ENCODE results near the gene ARPC1B. TPM values are rescaled to one million over a fixed set of nuclear protein-coding genes. Genes with fewer than 3 reads are reported as not detected.
A peak's percentile ranks its signal among the peaks of the same experiment; 100 is the strongest.

ARPC1B gene
- total and polyA plus RNA-seq, 10 donors = 302 to 758 (median 418) TPM

- intact Hi-C loops (cut with DNase I; ENCODE audit: low total_unique reads) = no loop called here
- WGBS, 5 donors = 51 to 66% (median 57%) methylated on average over 26 to 30 of the region's 30 CpGs
- H3K36me3 ChIP-seq = peaks cover 0 to 100% (median 89%) of the 10 kb centered on the region in 6 donors
- no peaks in the 10 kb centered on the region for H3K27me3 ChIP-seq (replicated peaks in 1 of 7)
- DNase-seq = no peak
- H3K4me3 ChIP-seq = peak overlapping the region; percentile 31 to 73 (median 46)
- TF ChIP-seq POLR2A (IDR thresholded peaks at IDR 0.05) = no peak
- peak; percentile 22 to 80 (median 26) for TF ChIP-seq POLR2AphosphoS5 (IDR thresholded peaks at IDR 0.05)
- TF ChIP-seq CTCF (IDR thresholded peaks at IDR 0.05 in 8 of 11, conservative IDR thresholded peaks at IDR 0.05 in 3 of 11) = no peak
- H3K27ac ChIP-seq = peak overlapping the region; percentile 55 to 85 (median 76)
- H3K9me3 ChIP-seq = no peaks in the 10 kb centered on the region
- peaks cover 16 to 60% (median 27%) of the 10 kb centered on the region in 6 donors for H3K4me1 ChIP-seq
Measured at GRCh38 chr7:99393355-99394187, 19.0 kb downstream of the ARPC1B start.

GRCh38 chr7:99394188-99394502 lies 19.6 kb downstream of the ARPC1B start:
- TF ChIP-seq POLR2A (IDR thresholded peaks at IDR 0.05) (no peak), CTCF (IDR thresholded peaks at IDR 0.05 in 8 of 11, conservative IDR thresholded peaks at IDR 0.05 in 3 of 11) (no peak), POLR2AphosphoS5 (IDR thresholded peaks at IDR 0.05) (peak in 1 of 3 donors; percentile 69)
- Histone ChIP-seq H3K27ac (peak overlapping the region in 4 of 8 donors; percentile 73 to 85 (median 80)), H3K36me3 (peaks cover 0 to 100% (median 89%) of the 10 kb centered on the region in 6 donors), H3K4me1 (peaks cover 16 to 60% (median 27%) of the 10 kb centered on the region in 6 donors), H3K4me3 (no peak overlapping the region), H3K9me3 (no peaks in the 10 kb centered on the region), H3K27me3 (replicated peaks in 1 of 7) (no peaks in the 10 kb centered on the region)
- no peak for DNase-seq
- intact Hi-C loops (cut with DNase I; ENCODE audit: low total_unique reads) = no loop called here
- 74 to 92% (median 87%) methylated on average over 4 of the region's 4 CpGs for WGBS, 5 donors

DNA sequence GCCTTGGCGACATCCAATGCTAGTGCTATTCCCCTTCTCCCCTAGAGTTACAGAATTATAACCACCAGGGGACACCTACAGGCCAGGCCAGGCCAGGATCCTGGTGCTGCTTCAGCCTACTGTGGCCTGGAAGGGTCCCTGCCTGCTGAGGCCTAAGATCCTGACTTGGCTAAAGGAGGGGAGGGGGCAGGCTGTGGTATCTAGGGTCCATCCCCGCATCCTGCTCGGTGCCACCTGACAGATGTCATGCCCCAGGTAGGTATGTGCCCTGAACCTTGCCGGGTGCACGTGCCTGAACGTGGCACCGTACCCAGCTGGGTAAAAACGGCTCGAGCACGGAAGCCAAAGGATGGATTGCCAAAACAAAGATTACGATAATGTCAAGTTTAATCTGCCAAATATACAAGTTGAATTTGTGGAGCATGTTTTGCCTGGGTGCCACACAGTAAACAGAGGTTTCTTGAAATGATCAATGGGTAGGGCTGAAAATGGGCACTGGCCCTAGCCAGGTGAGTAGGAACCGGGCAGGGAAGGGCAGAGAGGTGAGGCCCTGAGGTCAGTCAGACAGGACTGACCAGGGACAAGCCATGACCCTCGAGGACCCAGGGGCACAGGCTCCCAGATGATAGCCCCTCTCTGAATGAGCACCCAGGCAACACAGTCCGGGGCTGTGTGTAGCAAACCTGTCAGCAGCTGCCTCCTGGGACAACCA lies 21.2 kb downstream of the ARPC1B start:
- intact Hi-C loops (cut with DNase I; ENCODE audit: low total_unique reads) = no loop called here
- H3K36me3 ChIP-seq = peaks cover 0 to 100% (median 89%) of the 10 kb centered on the region in 6 donors
- H3K27me3 ChIP-seq (replicated peaks in 1 of 7) = no peaks in the 10 kb centered on the region
- no peaks in the 10 kb centered on the region for H3K9me3 ChIP-seq
- DNase-seq = no peak
- no peak overlapping the region for H3K27ac ChIP-seq
- TF ChIP-seq CTCF (IDR thresholded peaks at IDR 0.05 in 8 of 11, conservative IDR thresholded peaks at IDR 0.05 in 3 of 11) = no peak
- TF ChIP-seq POLR2AphosphoS5 (IDR thresholded peaks at IDR 0.05) = peak; percentile 54 to 75 (median 54)
- H3K4me3 ChIP-seq = no peak overlapping the region
- 88 to 94% (median 89%) methylated on average over 14 of the region's 14 CpGs for WGBS, 5 donors
- peaks cover 16 to 55% (median 27%) of the 10 kb centered on the region in 6 donors for H3K4me1 ChIP-seq
